Posterior vena cava (tissue), 2 donors: ENCODE results near the gene TBX20. TPM values are rescaled to one million over a fixed set of nuclear protein-coding genes. Genes with fewer than 3 reads are reported as not detected.
"Not testable (repeated sequence)": the region's sequence is repeated elsewhere in the genome, so short reads cannot be mapped to it uniquely, and the experiment has no call there.

ENCODE experiments used
- DNase-seq: peaks from one replicate; pipeline ENCODE4 v3.0.0-alpha.2; 2020; ENCODE audit warnings: low spot score
- intact Hi-C, 2 donors: fragments of 100-400 bp; cut with DNase I; formaldehyde crosslinking; loops; one replicate each; pipeline versions ENCODE4 v1.14.1 to v1.14.2; 2022 to 2023
- total RNA-seq, 2 donors: library from RNA; stranded (reverse); fragmentation: NEBNext Ultra II Directional; extraction: Animal tissue kit (Norgen Biotek cat#: 25700); gene quantifications; one replicate each; pipeline ENCODE4 v1.2.1, GENCODE V29; 2021
- donor health status: DM: yes; HTN: yes; CAD: no.
- donor health status: DM: yes; HTN: yes; CAD: no.

Gene TBX20
- total RNA-seq, 2 donors from 2014 or later, result not detected

DNA sequence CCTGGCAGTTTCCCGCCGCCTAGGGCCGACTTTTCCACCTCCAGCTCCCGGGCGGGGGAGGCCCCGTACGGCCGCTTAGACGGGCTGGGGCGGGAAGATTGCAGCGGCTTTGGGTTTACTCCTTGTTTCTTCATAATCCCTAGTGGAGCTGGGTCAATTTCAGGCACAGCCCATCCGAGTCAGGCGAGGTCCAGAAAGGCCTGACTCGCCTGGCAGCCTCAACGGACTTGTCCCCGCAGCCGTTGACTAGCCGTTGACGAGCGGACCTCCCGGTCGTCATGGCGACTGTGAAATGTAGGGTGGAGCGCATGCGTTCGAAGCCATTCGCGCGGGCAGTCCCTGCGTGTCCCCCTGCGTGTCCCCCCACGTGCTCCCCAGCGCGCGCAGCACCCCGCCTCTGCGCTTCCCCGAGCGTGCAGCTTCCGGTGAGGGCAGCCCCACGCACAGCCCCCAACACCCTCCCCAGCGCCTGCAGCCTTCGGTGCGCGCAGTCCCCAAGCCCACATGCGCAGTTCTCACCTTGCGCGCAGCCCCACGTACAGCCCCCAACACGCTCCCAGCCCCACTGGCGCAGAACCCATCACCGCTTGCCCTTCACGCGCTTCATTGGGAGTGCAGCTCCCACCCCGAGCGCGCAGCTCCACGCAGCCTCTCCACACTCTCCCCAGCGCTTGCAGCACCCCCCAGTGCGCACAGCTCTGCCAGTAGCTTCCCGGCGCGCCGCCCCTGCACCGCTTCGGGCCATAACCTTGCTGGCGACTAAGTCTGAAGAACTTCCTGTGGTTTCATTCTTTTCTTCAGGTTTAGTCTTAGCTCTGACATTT lies 67.8 kb downstream of the TBX20 start:
- peak; percentile 78 for DNase-seq
- intact Hi-C loops, result no loop called here

GRCh38 chr7:35185578-35185907 lies 68.4 kb downstream of the TBX20 start:
- intact Hi-C loops, DNase-seq: not testable (repeated sequence)

- intact Hi-C loops, DNase-seq: not testable (repeated sequence)
Measured at GRCh38 chr7:35184961-35185360, 68.9 kb downstream of the TBX20 start.

DNA sequence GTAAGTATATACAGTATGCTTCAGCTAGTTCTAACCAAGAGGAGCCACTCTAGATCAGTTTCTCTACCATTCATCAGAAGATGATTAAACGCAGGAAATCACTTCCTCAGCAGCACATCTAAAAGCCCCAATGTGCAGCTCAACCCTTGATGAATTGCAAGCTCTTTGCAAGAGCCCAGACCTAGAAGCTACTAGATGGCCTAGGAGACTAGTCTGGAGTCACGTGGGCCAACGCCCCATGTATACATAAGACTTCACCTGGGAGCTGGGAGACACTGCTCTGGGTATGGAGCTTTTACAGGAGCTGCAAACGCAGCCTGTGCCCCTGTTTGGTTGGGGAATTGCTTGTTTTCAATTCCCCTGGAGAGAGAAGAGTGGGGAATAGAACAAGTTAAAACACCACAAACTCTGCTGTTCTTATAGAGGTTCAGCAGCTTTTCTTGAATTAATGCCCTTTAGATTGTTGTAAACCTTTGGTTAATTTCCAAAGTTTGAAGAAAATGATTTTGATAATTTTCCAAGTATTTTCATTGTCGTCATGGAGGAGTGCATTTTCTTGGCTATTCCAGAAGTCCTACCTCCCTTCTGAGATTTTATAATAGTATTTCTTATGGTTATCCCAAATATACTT lies 69.9 kb downstream of the TBX20 start:
- intact Hi-C loops, DNase-seq: not testable (repeated sequence)

- DNase-seq, intact Hi-C loops: not testable (repeated sequence)
Measured at GRCh38 chr7:35180665-35181064, 73.2 kb downstream of the TBX20 start.

GRCh38 chr7:35173176-35173575 lies 80.7 kb downstream of the TBX20 start:
- intact Hi-C loops, DNase-seq: not testable (repeated sequence)

DNA sequence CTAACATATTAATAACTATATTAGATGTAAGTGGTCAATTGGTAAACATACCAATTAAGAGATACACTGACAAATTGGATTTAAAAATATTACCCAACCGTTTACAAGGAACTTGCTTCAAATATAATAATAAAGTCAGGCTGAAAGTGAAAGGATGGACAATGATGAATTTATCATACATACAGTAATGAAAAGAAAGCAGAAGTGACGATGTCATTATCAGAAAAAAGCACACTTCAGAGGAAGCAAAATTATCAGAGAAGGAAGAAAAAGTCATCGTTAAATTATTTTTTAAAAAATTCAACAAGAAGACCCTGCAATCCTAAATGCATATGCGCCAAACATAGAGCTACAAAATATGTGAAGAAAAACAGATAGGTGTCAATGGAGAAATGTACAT lies 81.8 kb downstream of the TBX20 start:
- intact Hi-C loops, DNase-seq: not testable (repeated sequence)

DNA sequence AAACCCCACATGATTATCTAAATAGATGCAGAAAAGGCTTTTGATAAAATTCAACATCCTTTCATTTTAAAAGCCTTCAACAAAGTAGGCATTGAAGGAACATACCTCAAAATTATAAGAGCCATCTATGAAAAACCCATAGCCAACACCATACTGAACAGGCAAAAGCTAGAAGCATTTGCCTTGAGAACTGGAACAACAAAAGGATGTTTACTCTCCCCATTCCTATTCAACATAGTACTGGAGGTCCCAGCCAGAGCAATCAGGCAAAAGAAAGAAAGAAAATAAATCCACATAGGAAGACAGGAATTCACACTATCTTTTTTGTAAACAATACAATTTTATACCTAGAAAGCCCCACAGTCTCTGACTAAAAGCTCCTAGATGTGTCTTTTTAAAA lies 86.2 kb downstream of the TBX20 start:
- DNase-seq, intact Hi-C loops: not testable (repeated sequence)

DNA sequence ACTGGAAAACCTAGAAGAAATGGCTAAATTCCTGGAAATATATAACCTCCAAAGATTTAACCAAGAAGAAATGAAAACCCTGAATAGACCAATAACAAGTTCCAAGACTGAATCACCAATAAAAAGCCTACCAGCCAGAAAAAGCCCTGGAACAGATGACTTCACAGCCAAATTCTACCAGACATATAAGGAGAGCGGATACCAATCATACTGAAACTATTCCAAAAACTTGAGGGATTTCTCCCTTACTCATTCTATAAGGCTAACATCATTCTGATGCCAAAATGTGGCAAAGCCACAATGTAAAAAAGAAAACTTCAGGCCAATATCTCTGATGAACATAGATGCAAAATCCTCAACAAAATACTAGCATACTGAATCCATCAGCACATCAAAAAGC lies 86.7 kb downstream of the TBX20 start:
- DNase-seq, intact Hi-C loops: not testable (repeated sequence)

DNA sequence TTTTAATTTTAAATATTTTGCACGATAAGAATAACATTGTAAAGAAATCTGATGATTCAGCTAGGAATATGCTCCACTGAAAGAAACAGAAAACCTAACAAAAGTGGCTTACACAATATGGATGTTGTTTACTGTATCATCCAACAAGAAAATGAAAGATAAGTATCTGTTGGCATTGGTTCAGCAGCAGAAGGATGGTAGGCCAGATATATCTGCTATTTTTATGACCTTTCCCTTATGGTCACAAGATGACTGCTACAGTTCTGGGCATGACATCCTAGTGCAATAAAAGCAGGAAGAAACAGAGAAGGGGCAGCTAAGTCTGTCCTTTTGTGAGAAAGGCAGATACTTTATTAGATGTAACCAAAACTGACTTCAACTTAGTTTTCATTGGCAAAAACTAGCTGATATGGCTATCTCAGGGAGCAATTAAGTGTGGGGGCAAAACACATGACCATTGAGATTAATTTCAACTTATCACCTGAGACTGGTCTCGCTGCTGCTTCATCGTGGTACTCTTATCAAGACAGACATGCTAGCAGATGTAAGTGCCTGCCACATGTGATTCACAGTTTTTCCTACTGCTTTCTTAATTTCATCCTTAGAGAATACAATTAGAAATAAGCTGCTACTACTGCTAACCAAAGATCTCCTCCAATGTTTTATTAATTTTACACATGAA lies 92.7 kb downstream of the TBX20 start:
- DNase-seq, intact Hi-C loops: not testable (repeated sequence)

Other genes with a start within 250 kb of the TBX20 start
- 10 to 100 TPM; 31.0 to 34.4 TPM for gene DPY19L1, start 216.6 kb downstream of the TBX20 start, total RNA-seq